K562 (cell line): ENCODE data around the gene NADSYN1. TPM values are rescaled to one million over a fixed set of nuclear protein-coding genes. Genes with fewer than 3 reads are reported as not detected.

Source experiments
- ATAC-seq: fragments of 200-7000 bp; cut with Tn5 transposase; 3 replicates; pipeline ENCODE4 v1.9.1; 2020; ENCODE audit warnings: moderate library complexity
- BruUV-seq: library from RNA; stranded (reverse); fragments of 400-500 nt; replicated peaks from 2 replicates; lab custom pipeline; 2021; lab: Mats Ljungman, UMichigan
- CTCF ChIA-PET: fragments of 300-600 bp; formaldehyde crosslinking; extraction: SDS; loops from one replicate; lab custom pipeline; 2021; ENCODE audit warnings: low intra/inter-chr PET ratio; lab: Yijun Ruan, JAX
- POLR2A ChIA-PET: fragments of 300-600, 350-650 bp; sonication (Branson Sonifier 250); formaldehyde crosslinking; extraction: SDS; loops from one replicate; lab custom pipeline; 2021; ENCODE audit warnings: antibody characterized with exemption, inconsistent platforms; lab: Yijun Ruan, JAX
- DNase-seq, 4 experiments: peaks; one replicate each; pipeline versions ENCODE4 v3.0.0 to v3.0.0-alpha.2; 2011 to 2018; ENCODE audit warnings: low spot score in 3 of 4, mixed read lengths in 3 of 4; ENCODE audit errors: extremely low read depth in 1 of 4
- FAIRE-seq: peaks from 2 replicates; lab custom pipeline; 2011; peaks lifted over from hg19 to GRCh38; lab: Jason Lieb, UNC
- H2AFZ ChIP-seq: 2 replicates; pipeline ENCODE4 v1.6.0; 2011; ENCODE audit warnings: low read depth, low read length, control low read depth, inconsistent platforms
- H3K27ac ChIP-seq: fragments of 200-600 bp; 3 replicates; pipeline ENCODE4 v1.8.0; 2011; ENCODE audit warnings: low read depth, mild to moderate bottlenecking, control low read depth, inconsistent platforms, low read length, moderate library complexity, mixed read lengths; ENCODE audit errors: extremely low read depth
- H3K27me3 ChIP-seq, 2 experiments: fragments of 300-600 bp in 1 of 2; 2 replicates in 1 of 2; 3 replicates in 1 of 2; pipeline versions ENCODE4 v1.6.0 to v1.8.0; 2011; ENCODE audit warnings: inconsistent platforms in 2 of 2, low read length in 2 of 2, mild to moderate bottlenecking in 1 of 2, mixed read lengths in 1 of 2, moderate library complexity in 1 of 2; ENCODE audit not compliant: control insufficient read depth in 2 of 2, insufficient read depth in 2 of 2
- H3K36me3 ChIP-seq: fragments of 300-600 bp; 3 replicates; pipeline ENCODE4 v1.8.0; 2011; ENCODE audit warnings: mild to moderate bottlenecking, low read length, inconsistent platforms; ENCODE audit not compliant: control insufficient read depth, insufficient read depth
- H3K4me1 ChIP-seq, 2 experiments: fragments of 200-600 bp in 1 of 2; replicated peaks in 1 of 2; 2 replicates in 1 of 2; 3 replicates in 1 of 2; pipeline versions ENCODE4 v1.5.1 to v1.8.0; 2011; ENCODE audit warnings: inconsistent platforms in 2 of 2, low read length in 2 of 2, mild to moderate bottlenecking in 1 of 2, mixed read lengths in 1 of 2, moderate library complexity in 1 of 2; ENCODE audit not compliant: control insufficient read depth in 2 of 2, insufficient read depth in 2 of 2
- H3K4me2 ChIP-seq: 2 replicates; pipeline ENCODE4 v1.6.1; 2011; ENCODE audit warnings: low read length, control low read depth, inconsistent platforms, mixed read lengths; ENCODE audit not compliant: insufficient read depth
- H3K4me3 ChIP-seq: fragments of 200-600 bp; sonication (generic), shearing (Covaris generic); 2 replicates; pipeline ENCODE4 v1.5.1; 2016; ENCODE audit warnings: control low read depth, inconsistent platforms
- H3K79me2 ChIP-seq: fragments of 200-600 bp; 3 replicates; pipeline ENCODE4 v1.8.0; 2011; ENCODE audit warnings: low read length, inconsistent platforms; ENCODE audit not compliant: control insufficient read depth, insufficient read depth
- H3K9ac ChIP-seq, 2 experiments: 2 replicates each; pipeline versions ENCODE4 v1.6.0 to v1.6.1; 2011; ENCODE audit warnings: low read depth in 2 of 2, low read length in 2 of 2, control low read depth in 1 of 2, inconsistent platforms in 1 of 2, mild to moderate bottlenecking in 1 of 2, mixed read lengths in 1 of 2; ENCODE audit not compliant: insufficient read depth in 1 of 2
- H3K9me1 ChIP-seq: one replicate; pipeline ENCODE4 v1.6.0; 2011; ENCODE audit warnings: inconsistent platforms, mild to moderate bottlenecking, low read length, moderate library complexity; ENCODE audit not compliant: control insufficient read depth, insufficient read depth
- H3K9me3 ChIP-seq: replicated peaks from 2 replicates; pipeline ENCODE4 v1.5.1; 2011; ENCODE audit warnings: low read depth, low read length, inconsistent platforms; ENCODE audit not compliant: control insufficient read depth, insufficient read depth
- H4K20me1 ChIP-seq: replicated peaks from 2 replicates; pipeline ENCODE4 v1.6.1; 2011; ENCODE audit warnings: low read length, inconsistent platforms, mixed read lengths; ENCODE audit not compliant: control insufficient read depth, insufficient read depth
- ARID4B ChIP-seq: sonication (generic); formaldehyde crosslinking; IDR thresholded peaks from 2 replicates; pipeline ENCODE4 v1.8.0; 2022; ENCODE audit warnings: mild to moderate bottlenecking, missing genetic modification reagents
- CAMTA2 ChIP-seq: fragments of 250-450 bp; sonication (Bioruptor Pico); conservative IDR thresholded peaks from 2 replicates; pipeline ENCODE4 v1.5.1; 2022
- CBFB ChIP-seq: sonication (generic); formaldehyde crosslinking; IDR thresholded peaks from 2 replicates; pipeline ENCODE4 v1.4.0; 2020; ENCODE audit warnings: mild to moderate bottlenecking, missing genetic modification reagents
- FOXK1 ChIP-seq: sonication (generic); formaldehyde crosslinking; IDR thresholded peaks from 2 replicates; pipeline ENCODE4 v1.8.0; 2022; ENCODE audit warnings: missing genetic modification reagents, mild to moderate bottlenecking, borderline replicate concordance
- KLF6 ChIP-seq: fragments of 250-450 bp; sonication (Bioruptor Pico); IDR thresholded peaks from 2 replicates; pipeline ENCODE4 v1.4.0; 2020; ENCODE audit warnings: mild to moderate bottlenecking, moderate library complexity, borderline replicate concordance
- RBM22 ChIP-seq: fragments of 200-400 bp; formaldehyde crosslinking; IDR thresholded peaks from 2 replicates; pipeline ENCODE4 v1.6.1; 2018; ENCODE audit warnings: low read length, low read depth; ENCODE audit not compliant: poor library complexity, severe bottlenecking
- ZBTB9 ChIP-seq: fragments of 450-650 bp; formaldehyde crosslinking; IDR thresholded peaks from 2 replicates; pipeline ENCODE4 v1.4.0; 2020; ENCODE audit warnings: mild to moderate bottlenecking, moderate library complexity
- WGBS: fragments of 100-300 bp; shearing (Covaris generic); methylation state at CpG from one replicate; pipeline ENCODE4 v1.1.6; 2016; ENCODE audit warnings: low coverage, mixed read lengths; ENCODE audit not compliant: insufficient coverage; ENCODE audit errors: missing lambda C conversion rate; 5-methylcytosine and 5-hydroxymethylcytosine counted together
- in situ Hi-C: fragments of 300-500 bp; cut with MboI; formaldehyde crosslinking; loops from 4 replicates; pipeline ENCODE4 v1.15.0; 2018; ENCODE audit warnings: inconsistent platforms, mixed read lengths
- intact Hi-C: fragments of 100-400 bp; cut with micrococcal nuclease; formaldehyde crosslinking; loops from 2 replicates; pipeline ENCODE4 v1.14.2; 2022
- polyA plus RNA-seq, 8 experiments: library from polyadenylated mRNA; depleted of rRNA in 4 of 8; stranded (reverse) in 5 of 8; unstranded in 3 of 8; fragments of >200 nt; fragmentation: Nextera tagmentation in 2 of 8; fragmentation: Illumina TruSeq in 1 of 8; extraction: Ambion mirVana in 2 of 8; extraction: Trizol in 1 of 8; gene quantifications; 2 replicates each; pipeline versions ENCODE4 v1.2.1 to v1.2.3, GENCODE V29; 2011 to 2014; ENCODE audit warnings: inconsistent platforms in 1 of 8, missing spikeins in 1 of 8
- total RNA-seq, 7 experiments: library from RNA; depleted of rRNA in 6 of 7; stranded (reverse); fragments of >200 nt in 6 of 7; fragmentation: Illumina TruSeq in 2 of 7; extraction: Trizol in 2 of 7; gene quantifications; 2 replicates each; pipeline versions ENCODE4 v1.2.1 to v1.2.3, GENCODE V29; 2011 to 2021; ENCODE audit warnings: low replicate concordance in 1 of 7

NADSYN1 gene
- total and polyA plus RNA-seq, 9 of the 15 experiments (the other 6 are each of a cell fraction or from before 2014, with no cell fraction given), result 12.7 to 57.3 (median 42.1) TPM

- no peaks in the 10 kb centered on the region for H4K20me1 ChIP-seq
- H3K4me3 ChIP-seq, result no peak overlapping the region
- intact Hi-C loops, result no loop called here
- ChIA-PET POLR2A (interaction anchor here (1.3 kb wide), 1 partner anchor 8 kb away, joined by 3 read pairs; the partner anchor contains the start of gene DHCR7), CTCF (no interaction called here)
- peaks cover 6% of the 10 kb centered on the region for H3K9me1 ChIP-seq
- DNase-seq (no peak), ATAC-seq (no peak), FAIRE-seq (no peak)
- no peak overlapping the region for H3K27ac ChIP-seq
- H3K4me2 ChIP-seq, result no peak overlapping the region
- no peak overlapping the region for H3K9ac ChIP-seq
- peaks cover 71% of the 10 kb centered on the region for H3K36me3 ChIP-seq
- TF ChIP-seq FOXK1 (CRISPR knock-in tag) (no peak), RBM22 (no peak), ARID4B (CRISPR knock-in tag) (no peak), CAMTA2 (CRISPR knock-in tag) (no peak), CBFB (CRISPR knock-in tag) (no peak), ZBTB9 (no peak), KLF6 (CRISPR knock-in tag) (no peak)
- peaks cover 24% of the 10 kb centered on the region for H3K79me2 ChIP-seq
- no peak overlapping the region for H2AFZ ChIP-seq
- 76% methylated on average over 7 of the region's 8 CpGs for WGBS
- no TSS peak for BruUV-seq
- H3K27me3 ChIP-seq, result no peaks in the 10 kb centered on the region
- peaks cover 5 to 29% of the 10 kb centered on the region in 2 experiments; a peak in 4 of 5 replicates for H3K4me1 ChIP-seq
- no peaks in the 10 kb centered on the region for H3K9me3 ChIP-seq
- in situ Hi-C loops, result no loop called here
Observed at GRCh38 chr11:71456294-71456693, 3.3 kb downstream of the NADSYN1 start.
